Measurements from ENCODE around the gene ATG16L1. TPM values are rescaled to one million over a fixed set of nuclear protein-coding genes. Genes with fewer than 3 reads are reported as not detected.

The ATG16L1 gene
- total RNA-seq, 1 experiment from 2014 or later = 42.0 TPM

GRCh38 chr2:233323851-233324250 lies 72.4 kb downstream of the ATG16L1 start:
- no peak overlapping the region for H3K23ac ChIP-seq (ENCODE audit: insufficient read length, low read depth, low read length)
- H4K91ac ChIP-seq (ENCODE audit: insufficient read length, low read depth, low read length) = no peak overlapping the region
- no peaks in the 10 kb centered on the region for H3K79me2 ChIP-seq (ENCODE audit: insufficient read depth, low read length)
- no peak overlapping the region for H2AK5ac ChIP-seq (ENCODE audit: insufficient read length, low read length)
- H2BK12ac ChIP-seq (ENCODE audit: insufficient read length, low read depth, low read length) = no peak overlapping the region
- TF ChIP-seq, protein P1, sequence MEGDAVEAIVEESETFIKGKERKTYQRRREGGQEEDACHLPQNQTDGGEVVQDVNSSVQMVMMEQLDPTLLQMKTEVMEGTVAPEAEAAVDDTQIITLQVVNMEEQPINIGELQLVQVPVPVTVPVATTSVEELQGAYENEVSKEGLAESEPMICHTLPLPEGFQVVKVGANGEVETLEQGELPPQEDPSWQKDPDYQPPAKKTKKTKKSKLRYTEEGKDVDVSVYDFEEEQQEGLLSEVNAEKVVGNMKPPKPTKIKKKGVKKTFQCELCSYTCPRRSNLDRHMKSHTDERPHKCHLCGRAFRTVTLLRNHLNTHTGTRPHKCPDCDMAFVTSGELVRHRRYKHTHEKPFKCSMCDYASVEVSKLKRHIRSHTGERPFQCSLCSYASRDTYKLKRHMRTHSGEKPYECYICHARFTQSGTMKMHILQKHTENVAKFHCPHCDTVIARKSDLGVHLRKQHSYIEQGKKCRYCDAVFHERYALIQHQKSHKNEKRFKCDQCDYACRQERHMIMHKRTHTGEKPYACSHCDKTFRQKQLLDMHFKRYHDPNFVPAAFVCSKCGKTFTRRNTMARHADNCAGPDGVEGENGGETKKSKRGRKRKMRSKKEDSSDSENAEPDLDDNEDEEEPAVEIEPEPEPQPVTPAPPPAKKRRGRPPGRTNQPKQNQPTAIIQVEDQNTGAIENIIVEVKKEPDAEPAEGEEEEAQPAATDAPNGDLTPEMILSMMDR (conservative IDR thresholded peaks at IDR 0.05) = peak; percentile 20; the same call in 1 of the 3 replicates
- H3K79me1 ChIP-seq (ENCODE audit: insufficient read depth, low read depth, low read length, poor library complexity, severe bottlenecking) = no peaks in the 10 kb centered on the region
- H3K27me3 ChIP-seq (ENCODE audit: insufficient read depth, low read length) = no peaks in the 10 kb centered on the region
- H2BK15ac ChIP-seq (ENCODE audit: low read depth, low read length) = no peak overlapping the region
- no peak overlapping the region for H3K18ac ChIP-seq (ENCODE audit: insufficient read length, low read depth, low read length)
- no peak overlapping the region for H3K4me2 ChIP-seq (ENCODE audit: insufficient read depth, insufficient read length, low read length)
- H3K23me2 ChIP-seq (ENCODE audit: insufficient read length, low read depth, low read length, poor library complexity, severe bottlenecking) = no peaks in the 10 kb centered on the region
- no peak overlapping the region for H3K4ac ChIP-seq (ENCODE audit: low read depth, low read length)
- H3K9me3 ChIP-seq (ENCODE audit: control insufficient read depth, low read depth, low read length) = no peaks in the 10 kb centered on the region
- H4K8ac ChIP-seq (replicated peaks; ENCODE audit: insufficient read length, low read depth, low read length) = no peak overlapping the region
- Mint-ChIP-seq H3K9me3 (no peaks in the 10 kb centered on the region; a peak in 1 of 5 replicates), H3K27ac (no peak overlapping the region), H3K27me3 (ENCODE audit: low read depth) (peaks cover 85% of the 10 kb centered on the region), H3K4me3 (no peak overlapping the region), H3K4me1 (peaks cover under 1 to 3% of the 10 kb centered on the region in 2 experiments; a peak in 2 of 4 replicates), H3K36me3 (ENCODE audit: insufficient read depth in 1 of 3, low read depth in 3 of 3) (no peaks in the 10 kb centered on the region; a peak in 1 of 7 replicates)
- H3K27ac ChIP-seq (ENCODE audit: insufficient read length, low read depth, low read length) = no peak overlapping the region
- no peak overlapping the region for H3K9ac ChIP-seq (ENCODE audit: extremely low read depth, insufficient read length, low read length)
- H2BK120ac ChIP-seq (ENCODE audit: low read depth, low read length, poor library complexity, severe bottlenecking) = no peak overlapping the region
- H3K14ac ChIP-seq (ENCODE audit: insufficient read depth, low read length) = no peak overlapping the region; the same call in 1 of the 2 replicates
- H3T11ph ChIP-seq (ENCODE audit: low read length) = no peak overlapping the region
- H2BK20ac ChIP-seq (ENCODE audit: low read depth, low read length, poor library complexity, severe bottlenecking) = no peak overlapping the region
- H2BK5ac ChIP-seq (ENCODE audit: insufficient read length, low read length) = no peak overlapping the region
- H3K4me1 ChIP-seq (ENCODE audit: insufficient read depth, low read length) = no peaks in the 10 kb centered on the region
- no peak overlapping the region for H4K5ac ChIP-seq (ENCODE audit: insufficient read length, low read depth, low read length)
- no CpG with 5 or more reads among the region's 8 CpGs for WGBS (ENCODE audit: extremely low coverage, insufficient read length, low lambda C conversion rate)
- no peak for DNase-seq
- peaks cover 2% of the 10 kb centered on the region for H4K20me1 ChIP-seq (ENCODE audit: control insufficient read depth, insufficient read depth, insufficient read length)
- H2AFZ ChIP-seq (ENCODE audit: low read length) = no peak overlapping the region
- no peak overlapping the region for H3K56ac ChIP-seq (ENCODE audit: insufficient read length, low read depth, low read length)

All from H9 (cell line).